Stomach smooth muscle (tissue), 2 donors: ENCODE measurements around the gene ZIC2.
A peak's percentile ranks its signal among the peaks of the same experiment; 100 is the strongest.

Source experiments
- H3K27ac ChIP-seq: one replicate; pipeline ENCODE4 v1.7.0; 2013; ENCODE audit warnings: mild to moderate bottlenecking, low read length, inconsistent platforms
- H3K27me3 ChIP-seq, 2 donors: one replicate each; pipeline ENCODE4 v1.7.0; 2013; ENCODE audit warnings: low read length in 2 of 2; ENCODE audit not compliant: insufficient read depth in 2 of 2, control insufficient read depth in 1 of 2
- H3K36me3 ChIP-seq, 2 donors: one replicate each; pipeline ENCODE4 v1.7.0; 2013; ENCODE audit warnings: low read length in 2 of 2; ENCODE audit not compliant: control insufficient read depth in 2 of 2, insufficient read depth in 2 of 2
- H3K4me1 ChIP-seq: one replicate; pipeline ENCODE4 v1.7.0; 2013; ENCODE audit warnings: low read length; ENCODE audit not compliant: control insufficient read depth, insufficient read depth
- H3K4me3 ChIP-seq, 2 donors: one replicate each; pipeline ENCODE4 v1.7.0; 2013; ENCODE audit warnings: low read length in 2 of 2
- H3K9ac ChIP-seq, 2 donors: one replicate each; pipeline ENCODE4 v1.7.0; 2013; ENCODE audit warnings: low read length in 2 of 2, mild to moderate bottlenecking in 1 of 2
- H3K9me3 ChIP-seq, 2 donors: one replicate each; pipeline ENCODE4 v1.7.0; 2013; ENCODE audit warnings: low read length in 2 of 2; ENCODE audit not compliant: control insufficient read depth in 2 of 2
- donor health status: healthy.
- donor health status: Pancreatic carcinoma.

The ZIC2 gene

DNA sequence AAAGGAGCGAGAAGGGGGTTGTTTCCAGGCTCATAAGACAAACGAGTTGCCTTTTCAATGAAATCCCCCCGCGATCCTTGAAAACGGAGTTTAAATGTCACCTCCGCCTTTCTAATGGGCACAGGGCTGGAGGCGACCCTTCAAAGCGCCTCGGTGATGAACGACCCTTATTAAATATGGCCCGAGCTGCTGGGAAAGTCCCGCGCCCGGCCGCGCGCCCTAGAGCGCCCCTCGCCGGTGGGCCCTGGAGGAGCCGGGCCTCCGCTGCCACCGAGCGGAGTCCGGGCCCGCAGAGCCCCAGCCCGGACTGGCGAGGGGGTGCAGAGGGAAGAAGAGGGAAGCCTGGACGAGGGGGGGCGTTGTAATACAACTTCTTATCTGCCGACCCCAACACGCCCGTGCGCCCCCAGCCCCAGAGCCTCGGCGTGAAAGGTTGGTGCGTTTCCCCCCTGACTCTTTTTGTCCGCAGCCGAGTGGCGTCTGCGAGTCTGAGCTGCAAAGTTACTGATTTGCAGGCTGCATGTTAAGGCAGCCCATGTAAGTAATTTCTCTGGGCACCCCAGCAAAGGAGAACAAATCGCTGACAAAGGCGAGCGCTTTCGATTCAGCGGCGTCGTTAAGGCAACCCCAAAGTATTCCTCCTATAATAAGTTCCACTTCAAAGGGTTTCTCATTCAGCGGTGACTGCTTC, 21.9 kb upstream of the ZIC2 start:
- H3K27me3 ChIP-seq: peaks cover 78 to 86% of the 10 kb centered on the region in 2 donors
- H3K36me3 ChIP-seq: no peaks in the 10 kb centered on the region
- peaks cover 34% of the 10 kb centered on the region for H3K4me1 ChIP-seq
- no peaks in the 10 kb centered on the region for H3K9me3 ChIP-seq
- H3K4me3 ChIP-seq: peak overlapping the region in 1 of 2 donors; percentile 8
- H3K9ac ChIP-seq: no peak overlapping the region
- no peak overlapping the region for H3K27ac ChIP-seq

DNA sequence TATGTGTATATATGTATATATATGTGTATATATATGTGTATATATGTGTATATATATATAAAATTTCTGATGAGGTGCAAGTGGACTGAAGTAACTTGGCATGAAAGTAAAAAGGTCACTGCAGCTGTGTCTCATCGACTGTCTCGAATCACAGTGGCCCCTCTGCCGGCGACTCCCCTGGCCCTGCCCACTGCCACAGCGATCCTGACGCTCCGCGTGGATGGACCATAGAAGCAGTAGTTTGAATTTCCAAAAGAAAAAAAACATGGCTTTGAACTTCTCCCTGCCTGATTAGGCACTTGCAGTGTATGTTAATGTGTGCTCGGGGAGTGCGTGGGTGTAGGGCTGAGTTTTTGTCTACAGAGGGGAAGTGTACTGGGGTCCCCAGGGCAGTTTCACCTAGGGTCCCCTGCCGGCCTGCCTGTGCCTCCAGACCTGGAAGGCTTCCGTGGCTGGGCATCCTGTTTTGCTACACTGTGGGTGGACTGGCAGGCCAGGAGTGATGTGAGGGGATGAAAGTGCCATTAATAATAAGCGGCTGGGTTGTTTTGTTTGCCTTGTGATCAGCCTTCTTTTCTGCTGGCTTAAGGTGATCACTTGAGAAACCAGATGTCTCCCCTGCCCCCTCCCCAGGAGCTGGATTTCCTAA, 20.8 kb upstream of the ZIC2 start:
- Histone ChIP-seq H3K27me3 (peaks cover 75 to 82% of the 10 kb centered on the region in 2 donors), H3K4me1 (peaks cover 32% of the 10 kb centered on the region), H3K36me3 (no peaks in the 10 kb centered on the region), H3K9me3 (no peaks in the 10 kb centered on the region), H3K9ac (no peak overlapping the region), H3K27ac (no peak overlapping the region), H3K4me3 (no peak overlapping the region)

- no peaks in the 10 kb centered on the region for H3K36me3 ChIP-seq
- H3K4me3 ChIP-seq: no peak overlapping the region
- H3K4me1 ChIP-seq: peaks cover 23% of the 10 kb centered on the region
- peaks cover 75 to 80% of the 10 kb centered on the region in 2 donors for H3K27me3 ChIP-seq
- H3K9ac ChIP-seq: no peak overlapping the region
- H3K9me3 ChIP-seq: no peaks in the 10 kb centered on the region
- H3K27ac ChIP-seq: no peak overlapping the region
Measured at GRCh38 chr13:99961636-99962035, 19.9 kb upstream of the ZIC2 start.

DNA sequence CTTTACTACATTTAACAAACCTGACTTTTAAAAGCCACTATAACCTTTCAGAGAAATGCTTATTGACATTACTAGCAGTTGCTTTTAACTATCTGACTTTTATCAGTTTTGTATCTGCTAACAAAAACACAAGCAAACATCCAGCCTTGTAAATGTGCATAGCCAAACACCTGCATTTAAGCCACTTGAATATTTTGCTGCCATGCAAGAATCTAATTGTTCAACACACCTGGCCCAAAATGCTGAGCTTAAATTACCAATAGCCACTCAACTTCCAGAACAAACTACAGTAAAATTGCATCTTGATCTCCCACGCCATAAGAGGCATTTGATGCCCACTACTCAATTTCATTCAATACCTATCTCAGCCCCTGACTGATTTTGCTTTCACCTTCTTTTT, 19.3 kb upstream of the ZIC2 start:
- H3K9ac ChIP-seq: no peak overlapping the region
- H3K27ac ChIP-seq: no peak overlapping the region
- H3K36me3 ChIP-seq: no peaks in the 10 kb centered on the region
- no peak overlapping the region for H3K4me3 ChIP-seq
- peaks cover 17% of the 10 kb centered on the region for H3K4me1 ChIP-seq
- H3K27me3 ChIP-seq: peaks cover 72 to 77% of the 10 kb centered on the region in 2 donors
- peaks cover 0 to under 1% of the 10 kb centered on the region in 2 donors for H3K9me3 ChIP-seq

DNA sequence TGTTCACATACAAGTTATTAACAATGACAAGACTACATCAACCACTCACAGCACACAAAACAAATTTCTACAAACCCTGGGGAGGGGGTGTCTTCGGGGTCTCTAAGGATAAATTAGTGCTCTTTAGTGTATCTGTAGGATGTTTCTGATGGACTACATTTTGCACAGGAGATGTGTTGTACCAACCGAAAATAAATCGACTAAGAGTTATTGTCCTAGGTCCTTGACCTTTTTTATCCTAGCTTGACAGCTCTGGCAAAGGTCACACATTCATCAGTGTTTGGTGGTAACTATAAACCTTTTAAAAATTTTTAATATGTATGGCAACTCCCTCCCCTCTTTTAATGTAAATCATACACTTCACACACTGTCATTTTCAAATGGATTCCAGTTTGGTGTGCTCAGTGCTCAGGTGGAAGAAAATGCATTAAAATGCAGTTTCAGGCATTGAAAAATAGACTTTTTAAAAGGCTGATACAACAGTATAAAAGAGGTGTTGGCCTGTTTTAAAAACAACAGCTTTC, 17.7 kb upstream of the ZIC2 start:
- Histone ChIP-seq H3K36me3 (no peaks in the 10 kb centered on the region), H3K4me1 (peaks cover 18% of the 10 kb centered on the region), H3K27ac (no peak overlapping the region), H3K9ac (no peak overlapping the region), H3K4me3 (no peak overlapping the region), H3K9me3 (peaks cover 0 to 4% of the 10 kb centered on the region in 2 donors), H3K27me3 (peaks cover 66 to 77% of the 10 kb centered on the region in 2 donors)

- H3K27me3 ChIP-seq: peaks cover 65 to 76% of the 10 kb centered on the region in 2 donors
- no peaks in the 10 kb centered on the region for H3K36me3 ChIP-seq
- no peak overlapping the region for H3K9ac ChIP-seq
- no peak overlapping the region for H3K27ac ChIP-seq
- peaks cover 0 to 4% of the 10 kb centered on the region in 2 donors for H3K9me3 ChIP-seq
- no peak overlapping the region for H3K4me3 ChIP-seq
- H3K4me1 ChIP-seq: peaks cover 21% of the 10 kb centered on the region
Measured at GRCh38 chr13:99965329-99966000, 16.1 kb upstream of the ZIC2 start.

GRCh38 chr13:99966064-99966805, 15.3 kb upstream of the ZIC2 start:
- Histone ChIP-seq H3K4me1 (peaks cover 23% of the 10 kb centered on the region), H3K4me3 (no peak overlapping the region), H3K9ac (no peak overlapping the region), H3K9me3 (peaks cover 0 to 4% of the 10 kb centered on the region in 2 donors), H3K36me3 (no peaks in the 10 kb centered on the region), H3K27ac (no peak overlapping the region), H3K27me3 (peaks cover 58 to 71% of the 10 kb centered on the region in 2 donors)

- H3K4me3 ChIP-seq: no peak overlapping the region
- H3K27ac ChIP-seq: no peak overlapping the region
- H3K9me3 ChIP-seq: peaks cover 0 to 4% of the 10 kb centered on the region in 2 donors
- H3K36me3 ChIP-seq: no peaks in the 10 kb centered on the region
- H3K9ac ChIP-seq: no peak overlapping the region
- H3K27me3 ChIP-seq: peaks cover 59 to 71% of the 10 kb centered on the region in 2 donors
- H3K4me1 ChIP-seq: peaks cover 32% of the 10 kb centered on the region
Measured at GRCh38 chr13:99967498-99967868, 14.1 kb upstream of the ZIC2 start.

GRCh38 chr13:99967869-99968520, 13.6 kb upstream of the ZIC2 start:
- Histone ChIP-seq H3K27ac (no peak overlapping the region), H3K27me3 (peaks cover 58 to 71% of the 10 kb centered on the region in 2 donors), H3K36me3 (no peaks in the 10 kb centered on the region), H3K4me3 (peak overlapping the region in 1 of 2 donors; percentile 47), H3K9me3 (peaks cover 0 to 4% of the 10 kb centered on the region in 2 donors), H3K9ac (no peak overlapping the region), H3K4me1 (peaks cover 32% of the 10 kb centered on the region)
